Measurements from ENCODE around the gene PTGER1.
"Not testable (repeated sequence)": the region's sequence is repeated elsewhere in the genome, so short reads cannot be mapped to it uniquely, and the experiment has no call there.

The PTGER1 gene

DNA sequence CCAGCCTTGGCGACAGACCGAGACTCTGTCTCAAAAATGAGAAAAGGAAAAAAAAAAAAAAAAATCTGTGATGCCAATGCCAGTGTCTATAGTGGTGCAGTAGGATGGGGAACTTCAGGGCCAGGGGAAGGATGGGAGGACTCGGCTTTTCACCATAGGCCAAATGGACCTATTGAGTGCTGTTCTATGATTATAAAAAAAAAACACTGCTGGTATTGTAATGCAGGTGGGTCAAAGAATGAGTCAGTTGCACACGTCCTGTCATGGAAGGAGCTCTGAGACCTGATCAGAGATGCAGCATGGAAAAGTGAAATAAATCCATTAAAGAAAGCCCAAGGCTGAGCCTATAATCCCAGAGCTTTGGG lies 36.1 kb upstream of the PTGER1 start:
- peaks cover 17% of the 10 kb centered on the region for H3K36me3 ChIP-seq (ENCODE audit: control insufficient read depth, insufficient read depth, low read length)
- no peak overlapping the region for H3K4me3 ChIP-seq (ENCODE audit: low read length)
- peaks cover 3% of the 10 kb centered on the region for H3K4me1 ChIP-seq (ENCODE audit: control insufficient read depth, insufficient read depth, low read length)
- H3K27me3 ChIP-seq (ENCODE audit: control insufficient read depth, insufficient read depth, low read length) = no peaks in the 10 kb centered on the region
- H3K27ac ChIP-seq (ENCODE audit: low read depth, low read length) = no peak overlapping the region
- no peak overlapping the region for H3K9ac ChIP-seq (ENCODE audit: low read length)

DNA sequence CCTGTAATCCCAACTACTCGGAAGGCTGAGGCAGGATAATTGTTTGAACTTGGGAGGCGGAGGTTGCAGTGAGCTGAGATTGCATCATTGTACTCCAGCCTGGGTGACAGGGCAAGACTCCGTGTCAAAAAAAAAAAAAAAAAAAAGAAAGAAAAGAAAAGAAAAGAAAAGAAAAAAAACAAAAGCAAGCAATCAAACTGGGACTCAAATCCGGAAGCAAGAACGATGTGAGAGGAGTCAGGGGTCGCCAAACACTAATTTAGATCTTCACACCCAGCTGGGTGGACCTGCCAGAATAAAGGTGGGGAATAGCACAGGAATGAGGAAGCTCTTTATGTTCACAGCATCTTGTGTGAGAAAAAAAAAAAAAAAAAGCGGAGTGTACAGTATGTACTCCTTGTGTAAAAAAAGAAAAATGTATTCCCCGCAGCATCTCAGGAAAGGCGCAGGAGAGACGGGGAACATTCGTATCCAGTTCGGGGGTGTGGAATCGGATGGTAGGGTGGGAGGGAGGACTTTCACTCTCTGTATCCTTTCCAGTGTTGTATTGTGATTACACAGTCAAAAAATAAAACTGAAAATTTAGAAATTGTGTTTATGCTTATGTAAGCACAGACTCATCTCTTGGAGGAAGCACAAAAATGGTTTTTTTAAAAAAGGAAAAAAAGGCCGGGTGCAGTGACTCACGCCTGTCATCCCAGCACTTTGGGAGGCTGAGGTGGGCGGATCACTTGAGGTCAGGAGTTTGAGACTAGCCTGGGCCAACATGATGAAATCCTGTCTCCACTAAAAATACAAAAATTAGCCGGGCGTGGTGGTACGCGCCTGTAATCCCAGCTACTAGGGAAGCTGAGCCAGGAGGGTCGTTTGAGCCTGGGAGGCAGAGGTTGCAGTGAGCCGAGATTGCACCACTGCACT lies 35.4 kb upstream of the PTGER1 start:
- Histone ChIP-seq H3K4me1 (ENCODE audit: control insufficient read depth, insufficient read depth, low read length) (peaks cover 2% of the 10 kb centered on the region), H3K4me3 (ENCODE audit: low read length) (no peak overlapping the region), H3K27me3 (ENCODE audit: control insufficient read depth, insufficient read depth, low read length) (no peaks in the 10 kb centered on the region), H3K9ac (ENCODE audit: low read length) (no peak overlapping the region), H3K27ac (ENCODE audit: low read depth, low read length) (peak overlapping the region; percentile 66), H3K36me3 (ENCODE audit: control insufficient read depth, insufficient read depth, low read length) (peaks cover 12% of the 10 kb centered on the region)

DNA sequence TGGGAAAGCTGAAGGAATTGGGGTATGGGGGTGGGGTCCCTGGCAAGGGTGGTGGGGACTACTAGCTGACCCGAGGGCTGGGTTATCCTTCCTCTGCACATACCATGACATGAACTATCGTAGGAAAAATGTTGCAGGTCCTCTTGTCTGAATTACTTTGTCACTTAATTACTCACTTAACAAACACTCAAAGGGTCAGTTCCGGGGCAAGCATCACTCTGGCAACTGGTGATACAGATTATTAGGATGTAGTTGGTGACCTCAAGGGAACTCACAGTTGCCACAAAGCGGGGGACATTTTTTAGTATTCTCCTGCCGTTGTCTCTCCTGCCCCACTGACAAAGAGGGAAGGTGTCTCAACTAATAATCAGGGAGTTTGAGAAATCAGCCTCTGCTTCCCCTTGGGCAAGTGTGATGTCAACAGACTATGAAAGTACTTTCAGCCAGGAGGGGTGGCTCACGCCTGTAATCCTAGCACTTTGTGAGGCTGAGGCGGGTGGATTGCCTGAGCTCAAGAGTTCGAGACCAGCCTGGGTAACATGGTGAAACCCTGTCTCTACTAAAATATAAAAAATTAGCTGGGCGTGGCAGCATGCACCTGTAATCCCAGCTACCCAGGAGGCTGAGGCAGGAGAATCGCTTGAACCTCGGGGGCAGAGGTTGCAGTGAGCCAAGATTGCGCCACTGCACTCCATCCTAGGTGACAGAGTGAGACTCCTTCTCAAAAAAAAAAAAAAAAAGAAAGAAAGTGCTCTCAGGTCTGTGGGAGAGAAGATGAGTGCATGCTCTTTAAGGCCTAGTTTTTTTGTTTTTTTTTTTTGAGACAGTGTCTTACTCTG lies 32.8 kb upstream of the PTGER1 start:
- no peak overlapping the region for H3K4me3 ChIP-seq (ENCODE audit: low read length)
- no peaks in the 10 kb centered on the region for H3K36me3 ChIP-seq (ENCODE audit: control insufficient read depth, insufficient read depth, low read length)
- no peaks in the 10 kb centered on the region for H3K4me1 ChIP-seq (ENCODE audit: control insufficient read depth, insufficient read depth, low read length)
- H3K27ac ChIP-seq (ENCODE audit: low read depth, low read length) = no peak overlapping the region
- no peak overlapping the region for H3K9ac ChIP-seq (ENCODE audit: low read length)
- no peaks in the 10 kb centered on the region for H3K27me3 ChIP-seq (ENCODE audit: control insufficient read depth, insufficient read depth, low read length)

DNA sequence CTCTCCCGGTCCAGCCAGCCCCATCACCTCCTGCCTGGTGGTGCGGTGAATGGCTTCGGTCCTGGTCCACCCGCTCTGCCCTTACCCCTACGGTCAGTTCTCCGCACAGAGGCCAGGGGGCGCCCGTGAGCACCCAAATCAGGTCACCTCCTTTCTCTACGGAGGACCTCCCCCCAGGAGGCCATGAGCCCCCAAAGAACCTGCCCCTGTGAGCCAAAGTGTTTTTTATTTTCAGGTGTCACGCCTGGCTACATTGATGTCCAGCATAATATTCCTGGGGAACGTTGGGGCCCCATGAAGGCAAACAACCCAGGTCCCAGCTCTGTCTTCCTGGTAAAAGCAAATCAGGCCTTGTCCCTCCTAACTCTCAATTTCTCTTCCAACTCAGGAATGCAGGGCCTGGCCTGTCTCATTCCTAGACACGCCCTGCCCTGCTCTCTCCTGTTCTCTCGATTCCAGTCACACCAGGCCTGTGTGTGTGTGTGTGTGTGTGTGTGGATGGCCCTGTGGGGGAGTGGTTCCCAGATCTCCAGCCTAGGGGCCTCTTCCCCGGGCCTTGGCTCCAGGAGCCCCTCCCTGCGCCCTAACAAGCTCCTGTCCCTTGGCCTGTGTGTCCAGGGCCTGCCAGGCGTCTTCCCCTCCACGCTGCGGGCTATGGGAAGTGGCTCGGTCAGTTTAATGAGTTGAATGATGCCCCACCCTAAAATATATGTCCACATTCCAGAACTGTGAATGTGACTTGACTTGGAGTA lies 30.5 kb upstream of the PTGER1 start:
- Histone ChIP-seq H3K27ac (ENCODE audit: low read depth, low read length) (no peak overlapping the region), H3K27me3 (ENCODE audit: control insufficient read depth, insufficient read depth, low read length) (no peaks in the 10 kb centered on the region), H3K9ac (ENCODE audit: low read length) (no peak overlapping the region), H3K4me1 (ENCODE audit: control insufficient read depth, insufficient read depth, low read length) (no peaks in the 10 kb centered on the region), H3K36me3 (ENCODE audit: control insufficient read depth, insufficient read depth, low read length) (no peaks in the 10 kb centered on the region), H3K4me3 (ENCODE audit: low read length) (no peak overlapping the region)

DNA sequence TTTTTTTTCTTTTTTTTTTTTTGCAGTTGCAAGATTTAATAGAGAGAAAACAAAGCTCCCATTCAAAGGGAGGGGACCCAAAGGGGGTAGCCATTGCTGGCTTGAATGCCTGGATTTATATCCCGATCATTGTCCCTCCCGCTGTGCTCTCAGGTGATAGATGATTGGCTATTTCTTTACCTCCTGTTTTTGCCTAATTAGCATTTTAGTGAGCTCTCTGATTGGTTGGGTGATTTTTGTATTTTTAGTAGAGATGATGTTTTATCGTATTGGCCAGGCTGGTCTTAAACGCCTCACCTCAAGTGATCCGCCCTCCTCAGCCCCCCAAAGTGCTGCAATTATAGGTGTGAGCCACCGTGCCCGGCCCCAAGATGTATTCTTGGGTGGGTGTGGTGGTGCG lies 29.4 kb upstream of the PTGER1 start:
- H3K9ac ChIP-seq (ENCODE audit: low read length); H3K27me3 ChIP-seq (ENCODE audit: control insufficient read depth, insufficient read depth, low read length); H3K27ac ChIP-seq (ENCODE audit: low read depth, low read length); H3K4me1 ChIP-seq (ENCODE audit: control insufficient read depth, insufficient read depth, low read length); H3K4me3 ChIP-seq (ENCODE audit: low read length); H3K36me3 ChIP-seq (ENCODE audit: control insufficient read depth, insufficient read depth, low read length): not testable (repeated sequence)

DNA sequence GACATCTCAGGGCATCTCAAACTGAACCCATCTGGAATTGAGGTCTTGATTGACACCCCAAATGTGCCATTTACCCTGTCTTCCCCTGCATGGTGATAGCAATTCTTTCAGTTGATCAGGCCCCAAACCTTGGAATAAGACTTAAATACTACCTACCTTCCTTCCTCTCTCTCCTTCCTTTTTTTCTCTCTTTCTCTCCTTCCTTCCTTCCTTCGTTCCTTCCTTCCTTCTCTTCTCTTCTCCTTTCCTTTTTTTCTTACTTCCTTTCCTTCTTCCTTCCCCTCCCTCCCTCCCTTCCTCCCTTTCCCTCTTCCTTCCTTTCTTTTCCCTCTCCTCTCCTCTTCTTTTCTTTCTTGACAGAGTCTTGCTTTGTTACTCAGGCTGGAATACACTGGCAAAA lies 28.1 kb upstream of the PTGER1 start:
- Histone ChIP-seq H3K4me1 (ENCODE audit: control insufficient read depth, insufficient read depth, low read length) (no peaks in the 10 kb centered on the region), H3K27me3 (ENCODE audit: control insufficient read depth, insufficient read depth, low read length) (no peaks in the 10 kb centered on the region), H3K4me3 (ENCODE audit: low read length) (no peak overlapping the region), H3K27ac (ENCODE audit: low read depth, low read length) (no peak overlapping the region), H3K36me3 (ENCODE audit: control insufficient read depth, insufficient read depth, low read length) (no peaks in the 10 kb centered on the region), H3K9ac (ENCODE audit: low read length) (no peak overlapping the region)

DNA sequence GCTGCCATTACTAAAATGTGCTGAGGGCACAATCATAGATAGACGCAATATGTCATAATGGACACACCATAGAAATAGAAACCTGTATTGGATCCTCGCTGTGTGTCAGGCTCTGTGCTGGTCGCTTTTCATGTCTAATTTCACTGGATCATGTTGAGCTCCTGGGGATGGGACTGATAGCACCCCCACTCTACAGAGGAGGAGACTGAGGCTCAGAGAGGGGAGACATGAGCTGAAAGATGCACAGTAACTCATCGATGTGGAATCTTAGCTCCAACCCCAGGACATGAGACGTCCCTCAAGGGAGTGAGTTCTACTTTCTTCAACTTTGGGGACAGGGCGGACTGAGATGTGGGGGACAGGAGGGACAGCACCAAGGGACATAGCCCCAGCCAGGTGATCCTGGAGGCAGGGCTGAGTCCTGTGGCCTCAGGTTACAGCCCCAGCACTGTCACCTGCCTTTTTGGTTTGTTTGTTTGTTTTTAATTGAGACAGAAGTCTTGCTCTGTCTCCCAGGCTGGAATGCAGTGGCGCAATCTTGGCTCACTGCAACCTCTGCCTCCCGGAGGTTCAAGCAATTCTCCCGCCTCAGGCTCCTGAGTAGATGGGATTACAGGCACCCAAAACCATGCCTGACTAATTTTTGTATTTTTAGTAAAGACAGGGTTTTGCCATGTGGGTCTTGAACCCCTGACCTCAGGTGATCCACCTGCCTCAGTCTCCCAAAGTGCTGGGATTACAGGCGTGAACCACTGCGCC lies 27.4 kb upstream of the PTGER1 start:
- H3K27me3 ChIP-seq (ENCODE audit: control insufficient read depth, insufficient read depth, low read length) = no peaks in the 10 kb centered on the region
- H3K36me3 ChIP-seq (ENCODE audit: control insufficient read depth, insufficient read depth, low read length) = no peaks in the 10 kb centered on the region
- no peak overlapping the region for H3K4me3 ChIP-seq (ENCODE audit: low read length)
- no peak overlapping the region for H3K27ac ChIP-seq (ENCODE audit: low read depth, low read length)
- no peak overlapping the region for H3K9ac ChIP-seq (ENCODE audit: low read length)
- H3K4me1 ChIP-seq (ENCODE audit: control insufficient read depth, insufficient read depth, low read length) = no peaks in the 10 kb centered on the region

DNA sequence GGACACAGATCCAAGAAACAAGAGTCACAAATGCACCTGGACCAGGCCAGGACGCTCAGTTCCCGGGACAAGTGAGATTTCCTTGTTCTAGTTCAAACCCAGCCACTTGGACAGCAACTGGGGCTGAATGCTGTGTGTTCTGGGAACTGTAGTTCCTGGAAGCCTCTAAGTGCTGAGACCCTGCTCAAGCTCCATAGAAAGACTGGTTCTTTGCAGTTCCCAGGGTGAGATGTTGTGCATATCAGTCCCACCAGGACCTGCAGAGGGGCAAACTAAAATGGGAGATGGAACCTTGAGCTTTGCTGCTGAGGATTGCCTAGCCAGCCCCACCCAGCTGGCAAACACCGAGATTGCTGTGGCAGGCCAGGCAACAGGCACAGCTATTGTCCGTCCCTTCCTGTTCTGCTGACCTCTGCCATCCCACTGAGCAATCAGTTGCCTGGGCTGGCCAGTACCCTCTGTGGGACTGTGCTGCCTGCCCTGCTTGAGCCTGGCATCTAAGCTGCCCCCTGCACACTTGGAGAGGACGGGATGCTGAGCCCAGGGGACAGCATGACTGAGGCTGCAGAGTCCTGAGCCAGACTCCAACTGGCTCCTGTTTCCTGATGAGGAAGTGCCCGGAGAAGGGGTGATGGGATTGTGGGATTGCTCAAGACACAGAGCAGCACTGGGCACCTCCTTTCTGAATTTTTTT lies 22.2 kb upstream of the PTGER1 start:
- Histone ChIP-seq H3K9ac (ENCODE audit: low read length) (no peak overlapping the region), H3K27me3 (ENCODE audit: control insufficient read depth, insufficient read depth, low read length) (no peaks in the 10 kb centered on the region), H3K36me3 (ENCODE audit: control insufficient read depth, insufficient read depth, low read length) (no peaks in the 10 kb centered on the region), H3K4me1 (ENCODE audit: control insufficient read depth, insufficient read depth, low read length) (peaks cover 5% of the 10 kb centered on the region), H3K27ac (ENCODE audit: low read depth, low read length) (no peak overlapping the region), H3K4me3 (ENCODE audit: low read length) (no peak overlapping the region)

DNA sequence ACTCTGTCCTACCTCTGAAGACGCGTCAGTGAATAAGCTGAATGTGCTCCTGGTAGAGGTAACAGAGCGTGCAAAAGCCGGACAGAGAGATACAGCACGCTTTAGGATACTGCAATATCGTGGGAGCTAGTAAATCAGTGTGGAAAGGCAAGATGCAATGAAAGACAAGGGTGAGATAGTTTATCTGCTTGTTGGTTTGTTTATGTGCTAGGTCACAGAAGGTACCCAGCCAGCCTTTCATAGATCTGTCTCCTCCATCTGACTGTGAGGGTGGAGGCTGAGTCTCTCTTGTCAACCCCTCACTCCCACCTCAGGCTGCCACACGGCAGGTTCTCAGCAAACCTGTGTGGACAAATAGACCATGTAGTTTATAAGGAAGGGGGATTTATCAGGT lies 21.7 kb upstream of the PTGER1 start:
- H3K27me3 ChIP-seq (ENCODE audit: control insufficient read depth, insufficient read depth, low read length) = no peaks in the 10 kb centered on the region
- H3K4me3 ChIP-seq (ENCODE audit: low read length) = peak overlapping the region; percentile 61
- H3K9ac ChIP-seq (ENCODE audit: low read length) = no peak overlapping the region
- peak overlapping the region; percentile 42 for H3K27ac ChIP-seq (ENCODE audit: low read depth, low read length)
- no peaks in the 10 kb centered on the region for H3K36me3 ChIP-seq (ENCODE audit: control insufficient read depth, insufficient read depth, low read length)
- H3K4me1 ChIP-seq (ENCODE audit: control insufficient read depth, insufficient read depth, low read length) = peaks cover 5% of the 10 kb centered on the region

DNA sequence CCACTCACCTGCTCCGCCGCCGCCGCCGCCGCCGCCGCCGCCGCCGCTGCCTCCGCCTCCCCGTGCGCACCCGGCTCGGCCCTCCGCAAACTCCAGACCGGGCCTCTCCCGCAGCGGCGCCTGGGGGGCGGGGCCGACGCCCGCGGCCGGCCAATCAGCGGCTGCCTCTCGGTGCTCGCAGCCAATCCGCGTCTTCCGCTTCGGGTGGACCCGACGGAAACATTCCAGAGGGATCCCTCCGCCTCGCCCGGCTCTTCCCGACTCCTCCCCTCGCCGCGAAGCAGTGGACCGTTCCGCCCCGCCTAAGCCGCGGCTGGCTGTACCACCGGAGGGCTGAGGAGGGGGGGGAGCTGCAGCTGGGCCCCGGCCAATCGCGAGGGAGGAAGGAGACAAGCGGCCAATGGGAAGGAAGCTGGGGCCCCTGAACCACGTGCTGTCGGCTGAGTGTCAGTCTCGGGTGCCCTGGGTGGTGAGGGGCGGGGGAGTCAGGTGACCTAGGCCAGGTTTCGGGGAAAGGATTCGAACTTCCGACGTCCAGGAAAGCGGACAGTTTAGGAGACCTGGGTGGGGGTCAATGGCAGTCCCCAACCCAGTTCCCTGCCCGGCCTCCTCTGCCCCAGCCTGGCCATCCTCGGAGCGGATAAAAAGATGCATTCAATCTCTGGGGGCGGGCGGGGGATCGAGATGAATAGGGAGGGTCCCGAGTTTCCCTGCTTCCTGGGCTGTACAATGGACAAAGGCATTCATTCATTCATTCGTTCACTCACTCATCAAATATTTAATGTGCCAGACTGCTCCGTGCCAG lies 21.1 kb upstream of the PTGER1 start, which contains the start of gene GIPC1:
GIPC1 (minus strand) TSS at position 99 of the 805 bp plus-strand sequence. CDS start 13,151 bp downstream, outside the sequence.
- H3K9ac ChIP-seq (ENCODE audit: low read length) = peak within 1 kb of the TSS; percentile 42
- H3K4me3 ChIP-seq (ENCODE audit: low read length) = peak within 1 kb of the TSS; percentile 70
- H3K36me3 ChIP-seq (ENCODE audit: control insufficient read depth, insufficient read depth, low read length) = no peaks in the 10 kb centered on the region
- H3K27me3 ChIP-seq (ENCODE audit: control insufficient read depth, insufficient read depth, low read length) = no peaks in the 10 kb centered on the region
- peak within 1 kb of the TSS; percentile 58 for H3K27ac ChIP-seq (ENCODE audit: low read depth, low read length)
- H3K4me1 ChIP-seq (ENCODE audit: control insufficient read depth, insufficient read depth, low read length) = peaks cover 5% of the 10 kb centered on the region

DNA sequence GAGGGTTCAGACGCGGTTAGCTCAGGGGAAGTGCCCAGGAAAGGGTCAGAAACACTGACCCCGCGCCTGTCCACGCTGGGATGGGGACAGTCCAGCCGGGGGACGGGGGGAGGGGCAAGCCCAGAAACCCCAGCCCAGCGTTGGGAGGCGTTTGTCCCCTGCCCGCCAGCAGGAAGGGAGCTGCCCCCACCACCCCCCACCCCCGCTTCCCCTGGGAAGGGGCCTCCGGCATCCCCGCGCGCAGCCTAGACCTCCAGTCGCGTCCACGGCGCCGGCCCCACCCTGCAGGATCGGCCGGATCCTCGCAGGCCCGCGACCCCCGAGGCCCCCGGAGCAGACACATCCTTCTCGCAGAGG lies 20.5 kb upstream of the PTGER1 start:
- no peaks in the 10 kb centered on the region for H3K36me3 ChIP-seq (ENCODE audit: control insufficient read depth, insufficient read depth, low read length)

More for the DNA sequence above, 20.5 kb upstream of the PTGER1 start:
- Histone ChIP-seq H3K4me3 (ENCODE audit: low read length) (peak overlapping the region; percentile 70), H3K27ac (ENCODE audit: low read depth, low read length) (peak overlapping the region; percentile 58), H3K27me3 (ENCODE audit: control insufficient read depth, insufficient read depth, low read length) (no peaks in the 10 kb centered on the region), H3K9ac (ENCODE audit: low read length) (peak overlapping the region; percentile 42), H3K4me1 (ENCODE audit: control insufficient read depth, insufficient read depth, low read length) (peaks cover 5% of the 10 kb centered on the region)

Measured in rectal smooth muscle tissue (tissue), 1 donor.